HEK293T (cell line): Measurements from ENCODE around the gene TMED8.
"Not testable (repeated sequence)": the region's sequence is repeated elsewhere in the genome, so short reads cannot be mapped to it uniquely, and the experiment has no call there.

Source experiments
- FOXM1 ChIP-seq: fragments of 450-650 bp; IDR thresholded peaks from 2 replicates; pipeline ENCODE4 v1.6.1; 2017; ENCODE audit warnings: mild to moderate bottlenecking, borderline replicate concordance
- HDGF ChIP-seq: fragments of 450-650 bp; IDR thresholded peaks from 2 replicates; pipeline ENCODE4 v1.6.1; 2017; ENCODE audit warnings: antibody characterized with exemption, borderline replicate concordance

DNA sequence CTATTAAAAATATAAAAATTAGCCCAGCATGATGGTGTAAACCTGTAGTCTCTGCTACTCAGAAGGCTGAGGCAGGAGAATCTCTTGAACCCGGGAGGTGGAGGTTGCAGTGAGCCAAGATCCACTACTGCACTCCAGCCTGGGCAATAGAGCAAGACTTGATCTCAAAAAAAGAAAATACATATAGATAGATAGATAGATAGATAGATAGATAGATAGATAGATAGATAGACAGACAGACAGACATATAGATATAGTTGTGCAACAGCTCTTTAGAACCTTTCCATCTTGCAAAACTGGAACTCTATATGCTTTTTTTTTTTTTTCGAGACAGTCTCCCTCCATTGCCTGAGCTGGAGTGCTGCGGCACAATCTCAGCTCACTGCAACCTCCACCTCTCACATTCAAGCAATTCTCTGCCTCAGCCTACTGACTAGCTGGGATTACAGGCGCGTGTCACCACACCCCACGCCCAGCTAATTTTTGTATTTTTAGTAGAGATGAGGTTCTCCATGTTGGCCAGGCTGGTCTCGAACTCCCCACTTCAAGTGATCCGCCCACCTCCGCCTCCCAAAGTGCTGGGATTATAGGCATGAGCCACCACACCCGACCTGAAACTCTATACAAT is 38.6 kb upstream of the TMED8 start:
- not testable (repeated sequence) for TF ChIP-seq FOXM1, HDGF
